GM18907 (cell line): ENCODE results near the gene ACSF2.

Experiments used
- ATAC-seq: cut with Tn5 transposase; IDR thresholded peaks from one replicate; pipeline ENCODE4 v1.9.1; 2021; ENCODE audit warnings: mild to moderate bottlenecking, moderate library complexity; ENCODE audit not compliant: unreplicated experiment

Gene ACSF2

GRCh38 chr17:50498021-50498874 lies 72.2 kb downstream of the ACSF2 start:
- ATAC-seq, result no peak

GRCh38 chr17:50499270-50499669 lies 73.3 kb downstream of the ACSF2 start:
- ATAC-seq, result no peak

GRCh38 chr17:50499721-50500120 lies 73.7 kb downstream of the ACSF2 start:
- ATAC-seq, result no peak

GRCh38 chr17:50501054-50501453 lies 75.0 kb downstream of the ACSF2 start:
- no peak for ATAC-seq

- no peak for ATAC-seq
Measured at GRCh38 chr17:50502301-50502990, 76.4 kb downstream of the ACSF2 start.

GRCh38 chr17:50505591-50506130 lies 79.6 kb downstream of the ACSF2 start:
- no peak for ATAC-seq

- no peak for ATAC-seq
Measured at GRCh38 chr17:50506298-50506697, 80.3 kb downstream of the ACSF2 start.

- ATAC-seq, result no peak
Measured at GRCh38 chr17:50507871-50508572, 82.0 kb downstream of the ACSF2 start, which contains the start of gene MYCBPAP. Gene MYCBPAP, plus strand, starts transcription at chr17:50508439. Its CDS starts 236 bp downstream, at chr17:50508675.

- no peak for ATAC-seq
Measured at GRCh38 chr17:50508573-50509460, 82.8 kb downstream of the ACSF2 start.

- peak; percentile 81 for ATAC-seq
Measured at GRCh38 chr17:50511058-50511457, 85.0 kb downstream of the ACSF2 start.

GRCh38 chr17:50513495-50513894 lies 87.5 kb downstream of the ACSF2 start:
- no peak for ATAC-seq

- ATAC-seq, result no peak
Measured at GRCh38 chr17:50514388-50514787, 88.4 kb downstream of the ACSF2 start.

GRCh38 chr17:50514936-50515702 lies 89.1 kb downstream of the ACSF2 start:
- no peak for ATAC-seq

- ATAC-seq, result no peak
Measured at GRCh38 chr17:50517011-50517410, 91.0 kb downstream of the ACSF2 start.

- ATAC-seq, result no peak
Measured at GRCh38 chr17:50517504-50518383, 91.7 kb downstream of the ACSF2 start.

GRCh38 chr17:50518384-50519023 lies 92.5 kb downstream of the ACSF2 start:
- ATAC-seq, result no peak

- no peak for ATAC-seq
Measured at GRCh38 chr17:50519141-50519834, 93.3 kb downstream of the ACSF2 start.
